ENCODE data around the gene PCK2.

Gene PCK2

GRCh38 chr14:24077086-24077485 lies 17.0 kb upstream of the PCK2 start:
- DNase-seq, result no peak

GRCh38 chr14:24078146-24078545 lies 16.0 kb upstream of the PCK2 start:
- no peak for DNase-seq

GRCh38 chr14:24079491-24080141 lies 14.5 kb upstream of the PCK2 start:
- DNase-seq, result peak in 1 of 2 experiments; percentile 15

GRCh38 chr14:24080142-24080530 lies 14.0 kb upstream of the PCK2 start:
- no peak for DNase-seq

- DNase-seq, result peak; percentile 20 to 42
Observed at GRCh38 chr14:24080888-24081738, 13.0 kb upstream of the PCK2 start.

- no peak for DNase-seq
Observed at GRCh38 chr14:24081739-24082211, 12.3 kb upstream of the PCK2 start.

- DNase-seq, result no peak
Observed at GRCh38 chr14:24082411-24083080, 11.6 kb upstream of the PCK2 start.

- DNase-seq, result no peak
Observed at GRCh38 chr14:24083462-24083861, 10.6 kb upstream of the PCK2 start.

GRCh38 chr14:24084440-24084839 lies 9.7 kb upstream of the PCK2 start:
- DNase-seq, result no peak

- DNase-seq, result no peak
Observed at GRCh38 chr14:24085215-24085614, 8.9 kb upstream of the PCK2 start.

GRCh38 chr14:24086193-24086955 lies 7.7 kb upstream of the PCK2 start:
- no peak for DNase-seq

GRCh38 chr14:24087004-24087403 lies 7.1 kb upstream of the PCK2 start:
- DNase-seq, result no peak

GRCh38 chr14:24088095-24088494 lies 6.0 kb upstream of the PCK2 start:
- DNase-seq, result no peak

GRCh38 chr14:24089890-24090289 lies 4.2 kb upstream of the PCK2 start:
- no peak for DNase-seq

- DNase-seq, result no peak
Observed at GRCh38 chr14:24092110-24092504, 2.0 kb upstream of the PCK2 start.

GRCh38 chr14:24092505-24093206 lies 1.5 kb upstream of the PCK2 start:
- no peak for DNase-seq

- DNase-seq, result no peak
Observed at GRCh38 chr14:24093207-24093900, 757 bp upstream of the PCK2 start.

- no peak for DNase-seq
Observed at GRCh38 chr14:24094841-24095270, 745 bp downstream of the PCK2 start.

- peak; percentile 59 to 74 for DNase-seq
Observed at GRCh38 chr14:24095271-24096068, 1.4 kb downstream of the PCK2 start.

GRCh38 chr14:24096545-24097181 lies 2.6 kb downstream of the PCK2 start:
- DNase-seq, result no peak
